ENCODE measurements around the gene TBC1D10B. TPM values are rescaled to one million over a fixed set of nuclear protein-coding genes. Genes with fewer than 3 reads are reported as not detected.

Gene TBC1D10B
- total RNA-seq, 2 experiments from 2014 or later = 12.7 to 14.7 TPM

DNA sequence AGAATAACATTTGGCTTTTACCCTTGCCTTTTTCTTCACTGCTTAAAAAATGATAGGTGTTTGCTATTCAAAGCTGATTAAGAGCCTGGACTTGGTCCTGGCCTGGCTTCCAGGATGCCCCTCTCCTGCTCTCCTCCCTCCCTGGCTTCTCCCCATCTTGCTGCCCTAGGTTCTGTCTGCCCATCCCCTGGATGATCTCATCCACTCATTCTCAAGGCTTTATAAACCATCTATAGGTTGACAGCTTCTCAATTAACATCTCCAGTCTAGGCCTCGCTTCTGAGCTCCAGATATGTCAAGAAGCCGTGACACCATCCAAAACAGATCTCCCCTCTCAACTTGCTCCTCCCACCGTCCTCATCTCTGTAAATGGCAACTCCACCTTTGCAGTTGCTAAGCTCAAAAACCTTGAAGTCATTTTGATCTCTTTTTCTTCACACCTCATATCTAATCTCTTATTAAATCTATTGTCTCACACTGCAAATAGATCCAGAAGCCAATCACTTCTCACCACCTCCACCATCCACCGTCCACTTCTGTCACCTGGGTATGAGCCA lies 45.8 kb upstream of the TBC1D10B start:
- peaks cover 16% of the 10 kb centered on the region for H3K4me1 ChIP-seq (ENCODE audit: insufficient read depth, low read length)
- TF ChIP-seq, protein P1, sequence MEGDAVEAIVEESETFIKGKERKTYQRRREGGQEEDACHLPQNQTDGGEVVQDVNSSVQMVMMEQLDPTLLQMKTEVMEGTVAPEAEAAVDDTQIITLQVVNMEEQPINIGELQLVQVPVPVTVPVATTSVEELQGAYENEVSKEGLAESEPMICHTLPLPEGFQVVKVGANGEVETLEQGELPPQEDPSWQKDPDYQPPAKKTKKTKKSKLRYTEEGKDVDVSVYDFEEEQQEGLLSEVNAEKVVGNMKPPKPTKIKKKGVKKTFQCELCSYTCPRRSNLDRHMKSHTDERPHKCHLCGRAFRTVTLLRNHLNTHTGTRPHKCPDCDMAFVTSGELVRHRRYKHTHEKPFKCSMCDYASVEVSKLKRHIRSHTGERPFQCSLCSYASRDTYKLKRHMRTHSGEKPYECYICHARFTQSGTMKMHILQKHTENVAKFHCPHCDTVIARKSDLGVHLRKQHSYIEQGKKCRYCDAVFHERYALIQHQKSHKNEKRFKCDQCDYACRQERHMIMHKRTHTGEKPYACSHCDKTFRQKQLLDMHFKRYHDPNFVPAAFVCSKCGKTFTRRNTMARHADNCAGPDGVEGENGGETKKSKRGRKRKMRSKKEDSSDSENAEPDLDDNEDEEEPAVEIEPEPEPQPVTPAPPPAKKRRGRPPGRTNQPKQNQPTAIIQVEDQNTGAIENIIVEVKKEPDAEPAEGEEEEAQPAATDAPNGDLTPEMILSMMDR (IDR thresholded peaks at IDR 0.05) = no peak
- H3K4me1 Mint-ChIP-seq (ENCODE audit: low read depth) = peaks cover 21% of the 10 kb centered on the region
- H3K9me3 ChIP-seq (ENCODE audit: control insufficient read depth in 1 of 2, insufficient read depth in 1 of 2, low read length in 2 of 2) = no peaks in the 10 kb centered on the region
- no peak for DNase-seq
- H3K9me3 Mint-ChIP-seq = no peaks in the 10 kb centered on the region
- ChIA-PET CTCF (interaction anchor here (0.6 to 1.9 kb wide), 3 partner anchors 11 to 384 kb away, joined by 3 to 5 read pairs (median 3); partner anchors contain the start of gene DCTPP1), POLR2A (interaction anchor here (1.1 to 4.9 kb wide), 5 partner anchors 9 to 351 kb away, joined by 5 to 119 read pairs (median 6); partner anchors contain the start of genes ALDOA, DCTPP1 and ZNF771)
- intact Hi-C loops (cut with DNase I, micrococcal nuclease) = loop anchor here in 1 of 2 experiments (10.0 kb wide), 2 partner anchors 321 to 351 kb away; partner anchors contain the start of genes ALDOA, TBX6 and YPEL3
- H3K36me3 Mint-ChIP-seq (ENCODE audit: low read depth) = peaks cover 22% of the 10 kb centered on the region
- peaks cover 12% of the 10 kb centered on the region for H3K36me3 ChIP-seq (ENCODE audit: insufficient read depth, low read length)
- no peaks in the 10 kb centered on the region for H3K27me3 ChIP-seq (ENCODE audit: control insufficient read depth in 1 of 2, insufficient read depth in 2 of 2, low read length in 2 of 2)
- H3K27me3 Mint-ChIP-seq = no peaks in the 10 kb centered on the region
- peak overlapping the region; percentile 0 for H3K4me3 Mint-ChIP-seq
- no peak overlapping the region for H3K27ac ChIP-seq (ENCODE audit: low read depth in 1 of 2, low read length in 2 of 2)
- ATAC-seq (ENCODE audit: poor library complexity) = no peak
- H3K4me3 ChIP-seq (ENCODE audit: low read length) = no peak overlapping the region
- no peak overlapping the region for H3K27ac Mint-ChIP-seq

DNA sequence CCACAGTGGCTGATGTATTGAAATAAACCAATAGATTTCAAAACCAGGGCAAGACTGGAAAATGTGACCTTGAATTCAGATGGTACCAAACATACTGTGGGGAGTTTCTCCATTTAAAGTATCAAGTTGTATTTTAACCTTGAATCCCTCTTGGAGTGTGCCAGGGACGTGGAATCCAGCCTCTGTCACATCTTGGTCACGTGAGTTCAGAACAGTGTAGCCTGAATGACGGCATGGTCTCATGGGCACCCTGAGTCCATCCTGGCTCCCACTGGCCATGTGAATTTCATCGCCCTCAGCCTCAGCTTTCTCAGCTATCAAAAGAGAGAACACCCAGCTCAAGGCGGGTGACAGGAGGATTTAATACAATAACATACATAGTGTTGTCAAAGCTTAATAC lies 43.9 kb upstream of the TBC1D10B start:
- H3K27ac Mint-ChIP-seq = no peak overlapping the region
- peaks cover 27% of the 10 kb centered on the region for H3K4me1 Mint-ChIP-seq (ENCODE audit: low read depth)
- peaks cover 22% of the 10 kb centered on the region for H3K4me1 ChIP-seq (ENCODE audit: insufficient read depth, low read length)
- TF ChIP-seq, protein P1 (IDR thresholded peaks at IDR 0.05) = no peak
- H3K36me3 Mint-ChIP-seq (ENCODE audit: low read depth) = peaks cover 16% of the 10 kb centered on the region
- H3K27me3 ChIP-seq (ENCODE audit: control insufficient read depth in 1 of 2, insufficient read depth in 2 of 2, low read length in 2 of 2) = no peaks in the 10 kb centered on the region
- no peak for ATAC-seq (ENCODE audit: poor library complexity)
- no peak overlapping the region for H3K27ac ChIP-seq (ENCODE audit: low read depth in 1 of 2, low read length in 2 of 2)
- H3K27me3 Mint-ChIP-seq = no peaks in the 10 kb centered on the region
- ChIA-PET POLR2A (interaction anchor here (1.1 kb wide), 1 partner anchor 31 kb away, joined by 3 read pairs; the partner anchor contains the start of gene SEPTIN1), CTCF (no interaction called here)
- no peaks in the 10 kb centered on the region for H3K9me3 Mint-ChIP-seq
- no peak overlapping the region for H3K4me3 ChIP-seq (ENCODE audit: low read length)
- peak overlapping the region; percentile 7 for H3K4me3 Mint-ChIP-seq
- H3K36me3 ChIP-seq (ENCODE audit: insufficient read depth, low read length) = peaks cover 10% of the 10 kb centered on the region
- H3K9me3 ChIP-seq (ENCODE audit: control insufficient read depth in 1 of 2, insufficient read depth in 1 of 2, low read length in 2 of 2) = no peaks in the 10 kb centered on the region
- intact Hi-C loops (cut with DNase I, micrococcal nuclease) = loop anchor here in 1 of 2 experiments (10.0 kb wide), 2 partner anchors 319 to 349 kb away; partner anchors contain the start of genes ALDOA, TBX6 and YPEL3
- DNase-seq = no peak

DNA sequence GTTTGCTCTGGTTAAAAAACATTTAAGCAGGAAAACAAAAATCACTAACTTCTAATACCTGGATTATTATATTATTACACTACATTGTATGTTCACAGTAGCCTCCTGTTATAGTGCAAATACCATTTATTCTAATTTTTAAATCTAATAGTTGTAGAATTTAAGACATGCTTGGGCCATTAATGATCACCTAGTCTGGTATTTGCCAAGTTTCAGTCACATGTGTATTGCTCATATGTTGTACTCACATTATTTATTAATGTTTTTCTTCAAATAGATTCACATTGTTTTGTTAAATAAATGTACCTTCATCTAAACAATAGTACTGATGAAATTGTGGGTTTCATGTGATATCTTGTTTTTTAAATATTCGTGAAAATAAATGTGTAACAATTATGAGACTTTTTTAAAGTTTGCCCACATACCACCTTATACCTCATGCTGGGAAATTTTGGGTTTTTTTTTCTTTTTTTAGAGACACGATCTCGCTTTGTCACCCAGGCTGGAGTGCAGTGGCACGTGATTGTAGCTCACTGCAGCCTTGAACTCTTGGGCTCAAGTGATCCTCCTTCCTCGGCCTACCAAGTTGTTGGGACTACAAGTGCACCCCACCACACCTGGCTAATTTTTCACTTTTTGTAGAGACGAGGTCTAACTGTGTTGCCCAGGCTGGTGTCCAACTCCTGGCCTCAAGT lies 43.0 kb upstream of the TBC1D10B start:
- CTCF ChIA-PET = no interaction called here
- Histone ChIP-seq H3K4me1 (ENCODE audit: insufficient read depth, low read length) (peaks cover 24% of the 10 kb centered on the region), H3K36me3 (ENCODE audit: insufficient read depth, low read length) (peaks cover 10% of the 10 kb centered on the region), H3K27me3 (ENCODE audit: control insufficient read depth in 1 of 2, insufficient read depth in 2 of 2, low read length in 2 of 2) (no peaks in the 10 kb centered on the region), H3K27ac (ENCODE audit: low read depth in 1 of 2, low read length in 2 of 2) (no peak overlapping the region), H3K4me3 (ENCODE audit: low read length) (no peak overlapping the region), H3K9me3 (ENCODE audit: control insufficient read depth in 1 of 2, insufficient read depth in 1 of 2, low read length in 2 of 2) (no peaks in the 10 kb centered on the region)
- H3K36me3 Mint-ChIP-seq (ENCODE audit: low read depth) = peaks cover 16% of the 10 kb centered on the region
- TF ChIP-seq, protein P1 (IDR thresholded peaks at IDR 0.05) = no peak
- H3K27me3 Mint-ChIP-seq = no peaks in the 10 kb centered on the region
- peaks cover 28% of the 10 kb centered on the region for H3K4me1 Mint-ChIP-seq (ENCODE audit: low read depth)
- no peak for DNase-seq
- intact Hi-C loops (cut with DNase I, micrococcal nuclease) = loop anchor here in 1 of 2 experiments (10.0 kb wide), 2 partner anchors 318 to 348 kb away; partner anchors contain the start of genes ALDOA, TBX6 and YPEL3
- no peak for ATAC-seq (ENCODE audit: poor library complexity)
- H3K9me3 Mint-ChIP-seq = no peaks in the 10 kb centered on the region
- no peak overlapping the region for H3K27ac Mint-ChIP-seq
- H3K4me3 Mint-ChIP-seq = no peak overlapping the region
- POLR2A ChIA-PET = interaction anchor here (1.1 to 1.3 kb wide), 2 partner anchors 31 kb away, joined by 3 to 5 read pairs; partner anchors contain the start of gene SEPTIN1

All from CD4-positive, alpha-beta T cell (primary cell).